Measurements from ENCODE around the gene ASB6.
"Not testable (repeated sequence)": the region's sequence is repeated elsewhere in the genome, so short reads cannot be mapped to it uniquely, and the experiment has no call there.

The ASB6 gene

GRCh38 chr9:129664746-129665388 lies 22.9 kb upstream of the ASB6 start:
- TF ChIP-seq CTCF (IDR thresholded peaks at IDR 0.05; ENCODE audit: control insufficient read depth, insufficient read depth, low read depth, low read length, missing control alignments) = no peak
- H3K4me3 ChIP-seq (ENCODE audit: control insufficient read depth, low read depth, low read length) = peak overlapping the region; percentile 47
- DNase-seq (ENCODE audit: low read depth) = no peak

GRCh38 chr9:129662239-129662638 lies 20.3 kb upstream of the ASB6 start:
- DNase-seq (ENCODE audit: low read depth); H3K4me3 ChIP-seq (ENCODE audit: control insufficient read depth, low read depth, low read length): not testable (repeated sequence)

GRCh38 chr9:129661029-129661428 lies 19.1 kb upstream of the ASB6 start:
- no peak for TF ChIP-seq CTCF (IDR thresholded peaks at IDR 0.05; ENCODE audit: control insufficient read depth, insufficient read depth, low read depth, low read length, missing control alignments)
- H3K4me3 ChIP-seq (ENCODE audit: control insufficient read depth, low read depth, low read length) = no peak overlapping the region
- DNase-seq (ENCODE audit: low read depth) = no peak

GRCh38 chr9:129656795-129657390 lies 14.9 kb upstream of the ASB6 start:
- no peak for TF ChIP-seq CTCF (IDR thresholded peaks at IDR 0.05; ENCODE audit: control insufficient read depth, insufficient read depth, low read depth, low read length, missing control alignments)
- H3K4me3 ChIP-seq (ENCODE audit: control insufficient read depth, low read depth, low read length) = no peak overlapping the region
- no peak for DNase-seq (ENCODE audit: low read depth)

GRCh38 chr9:129655696-129656095 lies 13.7 kb upstream of the ASB6 start:
- H3K4me3 ChIP-seq (ENCODE audit: control insufficient read depth, low read depth, low read length) = no peak overlapping the region
- DNase-seq (ENCODE audit: low read depth) = no peak
- no peak for TF ChIP-seq CTCF (IDR thresholded peaks at IDR 0.05; ENCODE audit: control insufficient read depth, insufficient read depth, low read depth, low read length, missing control alignments)

- no peak for DNase-seq (ENCODE audit: low read depth)
- no peak for TF ChIP-seq CTCF (IDR thresholded peaks at IDR 0.05; ENCODE audit: control insufficient read depth, insufficient read depth, low read depth, low read length, missing control alignments)
- no peak overlapping the region for H3K4me3 ChIP-seq (ENCODE audit: control insufficient read depth, low read depth, low read length)
Observed at GRCh38 chr9:129655154-129655553, 13.2 kb upstream of the ASB6 start.

- no peak for DNase-seq (ENCODE audit: low read depth)
- no peak for TF ChIP-seq CTCF (IDR thresholded peaks at IDR 0.05; ENCODE audit: control insufficient read depth, insufficient read depth, low read depth, low read length, missing control alignments)
- no peak overlapping the region for H3K4me3 ChIP-seq (ENCODE audit: control insufficient read depth, low read depth, low read length)
Observed at GRCh38 chr9:129654554-129655040, 12.6 kb upstream of the ASB6 start.
